HCEC 1CT (cell line): ENCODE measurements around the gene CAPN8.

Experiments used
- DNase-seq: peaks from one replicate; pipeline ENCODE4 v3.0.0-alpha.2; 2017

CAPN8 gene

DNA sequence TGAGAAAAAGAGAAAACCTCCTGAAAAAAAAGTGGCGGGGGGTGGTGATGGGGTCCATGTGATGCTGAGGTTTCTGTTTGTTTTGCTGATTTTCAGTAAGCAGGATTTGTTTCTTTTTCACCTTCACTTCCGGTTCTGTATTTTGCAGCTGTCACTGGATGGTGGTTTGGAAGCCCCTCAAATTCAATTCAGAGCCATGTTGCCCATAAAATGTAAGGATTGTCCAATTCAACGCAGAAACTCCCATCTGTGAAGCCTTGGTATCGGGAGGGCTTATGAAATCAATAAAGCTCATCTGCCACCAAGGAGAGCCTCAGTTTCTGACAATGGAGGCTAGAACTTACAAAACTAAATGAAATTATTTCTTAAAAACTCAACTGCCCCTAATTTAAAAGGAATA, 12.1 kb downstream of the CAPN8 start:
- DNase-seq, result no peak

DNA sequence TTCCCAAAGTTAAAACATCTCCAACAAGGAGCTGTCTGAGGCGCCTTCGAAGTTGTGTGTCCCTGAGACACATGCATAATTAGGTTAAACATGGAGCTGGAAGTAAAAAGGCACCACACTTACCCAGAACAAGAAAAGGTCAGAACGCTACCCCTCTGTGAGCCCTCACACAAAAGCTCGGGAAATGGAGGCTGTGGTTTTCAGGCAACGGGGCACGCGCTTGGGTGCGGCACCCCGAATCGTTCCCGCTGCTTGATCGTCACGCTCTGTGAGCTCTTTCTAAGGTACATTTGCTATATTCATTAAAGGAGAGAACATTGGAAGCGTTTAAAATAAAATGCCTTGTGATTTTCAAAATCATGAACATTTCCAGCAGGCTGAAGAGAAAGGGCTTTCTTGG, 12.5 kb downstream of the CAPN8 start:
- DNase-seq, result no peak

DNA sequence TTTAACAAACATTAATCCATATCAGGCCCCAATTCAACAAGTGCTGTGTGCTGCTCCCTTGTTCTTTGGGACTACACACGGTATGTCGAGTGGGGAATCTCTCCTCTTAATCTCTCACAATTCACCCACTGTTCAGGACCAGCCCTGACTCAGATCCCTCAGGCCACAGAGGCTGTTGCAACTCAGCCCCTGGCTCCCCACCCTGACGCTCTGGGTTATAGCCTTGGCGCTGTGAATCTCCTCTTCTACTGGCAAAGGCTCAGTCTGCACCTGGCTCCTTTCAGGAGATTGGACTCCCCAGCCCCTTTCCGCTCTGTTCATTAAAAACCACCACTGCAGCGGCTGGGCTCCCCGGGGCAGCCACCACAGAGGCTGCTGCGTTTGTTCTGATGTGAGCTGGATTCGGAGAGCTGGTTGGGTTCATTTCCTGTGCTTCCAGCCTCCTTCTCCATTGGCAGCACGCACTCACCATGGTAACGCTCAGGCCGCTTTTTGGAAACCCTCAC, 13.0 kb downstream of the CAPN8 start:
- no peak for DNase-seq

DNA sequence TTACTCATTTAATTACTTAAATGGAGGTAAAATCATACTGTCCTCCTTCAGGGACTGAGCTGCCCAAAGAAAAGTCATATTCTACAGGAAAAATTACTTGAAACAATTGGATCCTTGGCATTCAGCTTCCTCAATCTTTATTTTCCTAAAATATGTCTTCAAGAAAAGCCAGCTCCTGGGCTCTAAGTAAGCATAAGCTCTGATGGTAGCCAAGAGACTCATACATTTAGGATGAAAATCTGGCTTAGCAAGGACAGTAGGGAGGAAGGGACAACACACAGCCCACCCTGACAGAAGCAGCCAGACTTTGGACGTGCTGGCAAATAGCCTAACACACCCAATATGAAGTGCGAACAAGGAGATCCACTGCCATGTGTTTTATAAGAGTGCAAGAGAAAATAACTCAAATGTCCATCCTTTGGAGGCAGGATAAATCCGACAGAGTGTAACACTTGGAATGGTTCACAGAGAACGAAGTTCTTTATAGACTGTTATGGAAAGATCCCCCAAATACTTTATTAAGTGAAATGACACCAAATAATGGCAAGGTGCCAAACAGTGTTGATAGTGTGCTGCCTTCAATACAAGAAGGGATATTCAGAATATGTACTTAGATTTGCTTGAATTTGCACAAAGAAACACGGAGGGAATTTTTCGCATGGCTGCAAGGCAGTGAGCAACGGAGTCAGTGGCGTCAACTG, 14.1 kb downstream of the CAPN8 start:
- DNase-seq, result no peak

DNA sequence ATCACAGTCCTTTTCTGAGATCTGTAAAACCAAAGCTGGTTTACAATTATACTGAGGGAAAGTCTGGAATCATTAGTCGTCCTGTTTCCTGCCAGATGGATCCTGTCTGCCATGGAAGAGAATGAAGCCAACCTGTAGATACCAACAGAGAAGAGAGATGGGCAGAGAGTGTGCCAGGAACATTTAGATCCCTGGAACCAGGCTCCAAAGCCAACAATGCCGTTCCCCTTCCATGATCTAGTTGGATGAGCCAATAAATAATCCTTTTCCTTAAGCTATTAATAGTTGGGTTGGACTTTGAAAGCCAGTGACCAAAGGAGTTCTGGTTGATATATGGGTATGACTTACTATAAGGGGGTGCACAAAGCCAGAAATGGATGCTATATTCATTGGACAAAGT, 15.0 kb downstream of the CAPN8 start:
- DNase-seq, result no peak

DNA sequence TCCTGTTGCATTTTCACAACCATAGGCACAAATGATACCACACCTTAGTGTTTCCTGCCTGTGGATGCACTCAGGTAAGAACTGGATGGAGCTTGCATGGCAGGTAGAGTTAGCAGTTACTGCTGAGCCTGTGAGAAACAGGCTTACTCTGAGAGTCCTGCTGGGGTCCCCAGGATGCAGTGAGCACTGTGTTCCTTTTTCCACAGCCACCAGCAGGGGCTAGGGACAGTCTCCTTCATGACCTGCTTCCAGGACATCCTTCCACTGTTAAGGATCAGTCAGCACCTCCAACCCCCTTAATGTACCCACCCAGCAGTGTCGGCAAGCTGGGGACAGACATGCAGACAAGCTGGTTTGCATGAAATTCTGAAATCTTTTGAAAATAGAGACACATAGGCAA, 16.3 kb downstream of the CAPN8 start:
- no peak for DNase-seq

DNA sequence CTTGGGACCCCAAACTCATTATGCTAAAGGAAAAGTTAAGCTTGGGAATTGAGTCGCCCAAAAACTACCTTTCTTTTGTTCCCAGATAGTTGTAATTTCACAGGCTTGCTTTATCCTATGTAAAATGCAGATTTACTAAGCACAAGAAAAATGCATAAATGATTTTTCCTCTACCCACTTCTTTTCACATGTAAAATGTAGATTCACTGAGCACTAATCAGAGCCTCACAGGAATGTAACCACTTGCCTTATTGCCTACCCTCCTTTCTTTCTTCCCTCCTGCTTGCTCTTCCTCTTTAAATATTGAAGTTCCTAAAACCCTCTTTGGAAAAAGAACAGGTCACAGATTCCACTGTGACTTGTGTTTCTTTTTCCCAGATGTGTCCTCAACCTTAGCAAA, 18.3 kb downstream of the CAPN8 start:
- DNase-seq, result no peak

DNA sequence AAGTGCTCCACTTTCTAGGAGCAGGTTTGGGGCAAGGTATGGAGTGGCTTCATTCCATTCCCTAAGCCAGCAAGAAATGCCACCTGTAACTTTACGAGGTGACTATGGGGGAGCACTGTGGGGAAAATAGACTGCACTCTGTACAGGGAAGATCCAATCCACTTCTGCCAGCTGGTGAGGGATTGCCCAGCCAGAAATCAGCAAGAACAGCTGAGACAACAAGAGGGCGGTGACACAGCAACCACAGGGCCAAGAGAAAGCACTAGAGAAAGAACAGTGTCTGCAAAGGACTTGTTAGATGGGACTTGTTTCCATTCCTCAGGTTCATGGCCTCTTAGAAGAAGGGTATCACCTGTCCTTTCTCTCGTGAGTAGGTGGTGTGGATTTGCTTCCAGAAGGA, 19.6 kb downstream of the CAPN8 start:
- no peak for DNase-seq

DNA sequence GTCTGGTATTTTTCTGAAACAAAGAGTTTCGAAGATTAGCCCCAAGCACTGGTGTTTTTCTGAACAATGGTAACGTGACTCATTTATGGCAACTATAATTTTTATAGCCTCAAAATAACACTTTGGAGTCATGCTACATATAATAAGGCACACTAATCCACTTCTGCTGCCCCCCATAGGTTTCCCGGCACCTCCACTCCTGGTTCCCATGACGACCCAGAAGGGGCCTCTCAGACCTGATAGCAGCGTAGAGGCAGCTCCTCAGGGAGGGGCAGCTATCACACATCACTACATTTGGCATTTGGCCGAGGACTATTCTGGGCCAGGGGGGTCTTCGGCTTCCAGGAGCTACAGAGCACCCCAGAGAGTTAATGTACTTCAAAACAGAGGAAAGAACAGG, 23.3 kb downstream of the CAPN8 start:
- DNase-seq, result no peak

DNA sequence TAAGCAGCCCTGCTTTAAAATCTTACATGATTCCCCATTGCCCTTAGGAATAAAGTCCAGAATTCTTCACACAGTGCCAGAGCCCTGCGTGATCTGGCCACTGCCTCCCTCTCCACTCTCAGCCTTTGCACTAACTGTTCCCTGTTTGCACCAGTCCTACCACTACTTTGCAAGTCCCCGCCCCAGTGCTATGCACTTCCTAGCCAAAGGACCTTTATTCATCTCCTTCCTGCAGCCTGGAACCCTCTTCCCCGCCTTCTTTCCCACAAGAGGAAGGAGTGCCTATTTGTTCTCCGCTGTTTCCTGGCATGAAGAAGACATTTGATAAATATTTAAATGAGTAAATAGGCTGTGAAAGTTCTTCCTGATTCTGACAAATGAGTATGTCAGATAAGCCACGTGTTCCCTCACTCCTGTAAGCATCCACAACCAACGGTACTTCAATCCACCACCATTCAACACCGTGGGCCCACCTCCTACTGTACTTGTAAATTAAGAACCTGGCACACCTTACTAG, 23.9 kb downstream of the CAPN8 start:
- DNase-seq, result no peak

DNA sequence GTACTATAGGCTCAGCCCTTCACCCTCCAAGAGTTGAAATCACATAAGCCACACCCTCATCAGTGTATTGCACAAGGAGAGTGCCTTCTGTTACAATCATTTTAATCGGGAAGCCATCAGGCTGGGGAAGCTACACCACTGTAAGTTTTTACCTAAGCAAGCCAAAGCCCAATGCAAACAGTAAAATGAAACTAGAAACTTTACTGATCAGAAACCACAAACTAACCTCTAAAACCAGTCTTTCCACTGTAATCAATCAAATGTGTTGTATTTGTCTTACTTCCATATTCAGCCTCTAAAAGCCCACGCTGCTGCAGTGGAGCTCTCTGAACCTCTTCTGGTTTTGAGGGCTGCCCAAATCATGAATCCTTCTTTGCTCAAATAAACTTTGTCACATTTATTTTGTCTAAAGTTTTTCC, 26.2 kb downstream of the CAPN8 start:
- DNase-seq, result no peak

DNA sequence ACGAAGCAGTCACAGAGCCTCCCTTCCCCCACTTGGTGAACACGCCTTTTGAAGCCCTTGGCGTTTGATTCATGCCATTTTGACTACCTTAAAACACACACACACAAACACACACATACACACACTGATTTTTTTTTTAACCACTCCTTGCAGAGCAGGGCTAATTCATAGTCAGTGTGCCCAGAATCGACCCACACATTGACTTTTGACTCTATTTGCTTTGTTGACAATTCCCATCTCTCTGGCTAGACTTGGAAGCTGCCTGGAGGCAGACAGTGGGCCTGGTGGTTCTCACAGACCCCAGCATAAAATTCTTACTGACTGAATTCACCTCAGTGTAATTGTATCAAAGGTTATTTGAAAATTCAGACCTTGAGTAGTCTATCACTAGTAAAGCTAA, 30.3 kb downstream of the CAPN8 start:
- DNase-seq, result no peak

DNA sequence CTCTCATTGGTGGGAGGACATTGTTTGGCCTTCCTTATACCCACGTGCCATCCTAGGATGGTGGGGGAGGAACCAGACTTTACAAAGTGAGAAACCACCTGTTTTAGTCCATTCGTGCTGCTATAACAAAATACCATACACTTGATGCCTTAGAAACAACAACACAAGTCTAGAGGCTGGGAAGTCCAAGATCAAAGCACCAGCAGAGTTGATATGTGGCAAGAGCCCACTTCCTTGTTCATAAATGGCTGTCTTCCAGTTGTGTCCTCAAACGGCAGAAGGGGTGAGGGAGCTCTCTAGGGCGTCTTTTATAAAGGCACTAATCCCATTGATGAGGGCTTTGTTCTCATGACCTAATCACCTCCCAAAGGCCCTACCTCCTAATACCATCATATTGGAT, 31.1 kb downstream of the CAPN8 start:
- no peak for DNase-seq

DNA sequence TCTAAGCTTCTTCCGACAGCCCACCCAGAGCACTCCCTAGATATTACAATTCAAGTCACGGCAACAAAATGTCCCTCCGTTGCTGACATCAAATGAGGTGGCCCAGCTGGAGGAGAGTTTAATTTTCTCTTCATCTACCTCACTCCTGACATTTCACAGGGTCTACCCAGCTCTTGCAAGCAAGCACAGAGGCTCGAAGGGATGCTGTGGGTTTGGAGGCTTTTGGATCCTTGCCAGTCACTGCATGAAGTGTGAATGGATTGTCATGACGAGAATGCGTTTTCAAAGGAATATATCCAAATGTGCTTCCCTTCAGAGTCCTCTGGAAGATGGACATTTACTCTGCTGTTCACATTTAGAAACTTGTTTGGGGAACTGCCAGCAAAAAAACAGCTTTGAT, 33.5 kb downstream of the CAPN8 start:
- DNase-seq, result no peak

DNA sequence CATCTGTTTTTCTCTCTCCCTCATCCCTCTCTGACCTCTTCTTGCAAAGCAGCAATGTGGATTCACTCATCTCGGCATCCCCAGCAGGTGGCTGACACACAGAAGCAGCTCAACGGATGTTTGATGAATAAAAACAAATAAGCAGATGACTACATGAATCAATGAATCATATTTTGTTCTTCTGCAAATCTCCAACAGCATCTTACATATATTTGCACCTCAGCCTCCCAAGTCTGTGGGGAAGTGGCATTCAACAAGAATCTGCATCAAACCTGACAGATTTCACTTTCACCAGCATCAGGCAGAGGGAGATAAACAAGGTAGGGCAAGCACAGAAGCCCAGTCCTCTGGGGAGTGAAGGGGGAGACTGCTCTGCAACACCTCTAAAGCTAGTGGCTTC, 34.0 kb downstream of the CAPN8 start:
- peak; percentile 41 for DNase-seq

DNA sequence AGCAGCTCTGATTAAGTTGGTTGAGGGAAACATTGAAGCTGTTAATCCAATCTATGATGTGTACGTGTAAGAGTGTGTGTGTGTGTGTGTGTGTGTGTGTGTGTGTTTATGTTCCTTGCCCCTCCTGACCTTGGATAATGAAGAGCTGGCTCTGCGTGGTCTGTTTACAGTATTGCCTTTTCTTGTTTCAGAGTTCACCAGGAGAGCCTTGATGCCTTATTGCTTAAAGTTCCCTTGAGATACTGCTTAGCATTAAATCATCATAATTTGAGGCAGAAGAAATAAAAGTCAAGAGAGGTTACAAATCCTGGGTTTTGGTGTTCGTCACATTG, 36.4 kb downstream of the CAPN8 start:
- DNase-seq, result no peak

DNA sequence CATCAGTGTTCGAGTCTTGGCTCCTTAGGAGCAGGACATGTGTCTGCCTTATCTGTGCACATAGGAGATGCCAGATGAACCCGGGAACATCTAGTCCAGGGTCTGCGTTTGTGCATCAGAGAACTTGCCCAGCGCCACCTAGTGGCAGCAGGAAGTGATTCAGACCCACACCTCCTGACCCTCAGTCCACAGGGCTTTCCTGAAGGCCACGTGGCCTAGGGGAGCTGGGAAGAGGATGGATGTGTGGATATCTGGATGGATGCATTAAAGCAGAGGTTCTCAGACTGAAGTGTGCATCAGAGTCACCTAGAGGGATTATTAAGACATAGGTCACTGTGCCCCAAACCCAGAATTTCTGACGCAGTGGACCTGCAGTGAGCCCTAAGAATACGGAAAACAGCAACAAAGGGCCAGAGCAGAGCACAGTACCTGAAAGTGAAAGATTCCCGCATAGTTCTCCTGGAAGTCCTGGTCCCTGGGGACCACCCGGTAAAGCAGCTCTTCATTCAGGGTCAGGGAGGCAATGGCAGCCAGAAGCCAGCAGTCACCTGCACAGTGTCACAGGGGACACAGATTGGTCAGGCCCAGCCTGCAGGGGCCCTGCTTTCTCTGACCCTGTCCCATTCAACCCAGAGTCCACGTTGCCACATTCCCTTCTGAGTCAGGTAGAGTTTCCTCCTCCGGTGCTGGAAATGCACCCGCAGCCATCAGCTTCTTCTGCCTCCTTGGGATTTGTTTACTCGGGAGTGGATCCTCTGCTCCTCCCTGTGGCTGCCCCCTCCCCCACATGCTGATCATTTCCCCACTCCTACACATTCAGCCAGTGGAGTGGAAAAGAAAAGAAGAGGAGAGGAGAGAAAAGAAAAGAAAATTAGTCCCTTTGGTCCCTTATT, 37.0 kb downstream of the CAPN8 start:
- DNase-seq, result peak; percentile 34

DNA sequence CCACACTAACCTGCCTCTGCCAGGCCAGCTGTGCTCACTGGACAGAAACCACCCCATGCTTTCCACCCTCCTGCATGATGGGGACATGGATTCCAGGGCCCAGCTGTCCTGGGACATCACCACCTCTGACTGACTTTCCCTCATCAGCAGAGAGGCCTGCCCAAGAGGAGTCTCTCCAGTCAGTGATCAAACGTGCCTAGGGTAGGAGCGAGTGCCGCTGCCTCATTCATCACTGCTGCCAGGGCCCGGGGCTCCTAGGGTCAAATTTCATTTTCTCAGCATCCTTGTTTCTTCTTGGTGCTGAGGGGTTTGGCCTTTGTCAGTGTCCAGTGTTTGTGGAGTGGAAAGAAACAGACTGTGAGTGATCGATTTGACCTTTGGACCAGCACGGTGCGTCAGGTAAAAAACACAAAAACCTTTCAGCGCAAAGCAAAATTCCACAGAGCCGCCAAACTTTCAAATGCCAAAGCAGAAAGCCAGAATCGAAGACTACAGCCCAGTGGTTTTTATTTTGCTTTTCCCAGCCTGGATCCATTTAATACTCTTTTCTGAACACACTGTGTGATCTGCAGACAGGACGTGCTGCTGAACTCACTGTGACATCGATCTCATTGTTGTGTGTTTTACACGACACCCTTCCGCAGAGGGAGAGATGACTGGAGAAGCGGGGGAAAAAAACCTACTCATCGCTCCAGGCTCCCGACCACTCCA, 43.2 kb downstream of the CAPN8 start:
- no peak for DNase-seq

DNA sequence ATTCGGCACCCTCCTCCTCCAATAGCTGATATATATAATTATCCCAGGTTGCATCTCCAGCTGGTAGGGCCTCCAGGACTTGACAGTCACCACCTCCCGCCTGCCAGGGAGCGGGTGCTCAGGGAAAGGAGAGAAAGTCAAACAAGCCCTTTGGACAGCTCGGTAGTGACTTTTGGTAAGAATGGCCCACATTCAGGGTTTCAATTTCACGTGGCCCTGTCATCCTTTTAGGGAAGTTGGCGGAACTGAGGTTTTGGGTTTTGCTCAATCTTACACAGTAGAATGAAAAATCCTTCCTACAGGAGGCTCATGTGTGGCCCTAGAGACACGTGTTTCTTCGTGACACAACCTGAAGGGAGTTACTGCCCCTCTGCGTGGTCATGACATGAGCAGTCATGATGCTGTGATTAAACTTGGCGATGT, 44.2 kb downstream of the CAPN8 start:
- DNase-seq, result no peak

DNA sequence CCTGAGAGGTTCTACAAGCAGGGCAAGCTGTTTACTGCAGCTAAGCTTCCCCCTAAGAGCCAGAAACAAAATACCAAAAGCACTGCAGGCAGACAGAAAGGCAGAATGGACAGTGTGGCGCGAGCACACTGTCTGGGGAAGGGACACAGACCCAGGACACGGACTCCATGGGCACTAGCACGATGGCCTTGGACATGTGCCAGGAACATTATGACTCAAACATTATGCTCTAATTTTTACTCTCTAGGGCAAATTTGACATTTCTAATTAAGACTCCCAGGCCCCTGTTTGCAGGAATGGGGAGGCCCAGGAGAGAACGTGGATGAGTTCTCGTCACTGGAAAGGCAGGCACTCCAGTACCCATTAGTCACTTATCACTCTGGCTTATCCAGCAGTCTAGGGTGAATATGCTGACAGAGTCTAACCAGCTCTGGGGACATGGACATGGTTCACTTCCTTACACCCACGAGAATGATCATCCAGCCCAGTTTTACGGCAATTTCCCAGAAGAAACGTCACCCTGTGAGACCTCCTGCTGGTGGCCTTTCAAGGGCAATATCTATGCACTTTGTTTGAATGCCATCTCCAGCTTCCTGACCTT, 45.1 kb downstream of the CAPN8 start:
- no peak for DNase-seq

DNA sequence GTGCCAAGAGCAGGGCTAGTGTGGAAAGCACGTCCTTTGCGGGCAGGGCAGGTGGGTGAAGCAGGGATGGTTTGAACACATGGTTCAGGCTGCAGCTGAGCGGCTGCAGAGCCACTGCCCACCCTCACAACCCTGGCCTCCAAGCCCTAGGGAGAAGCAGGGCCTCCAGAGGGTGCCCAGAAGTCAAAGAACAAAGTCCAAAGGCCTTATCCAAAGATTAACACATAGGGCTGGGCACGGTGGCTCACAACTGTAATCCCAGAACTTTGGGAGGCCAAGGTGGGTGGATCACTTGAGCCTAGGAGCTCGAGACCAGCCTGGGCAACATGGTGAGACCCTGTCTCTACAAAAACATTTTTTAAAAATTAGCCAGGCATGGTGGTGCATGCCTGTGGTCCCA, 46.8 kb downstream of the CAPN8 start:
- no peak for DNase-seq

DNA sequence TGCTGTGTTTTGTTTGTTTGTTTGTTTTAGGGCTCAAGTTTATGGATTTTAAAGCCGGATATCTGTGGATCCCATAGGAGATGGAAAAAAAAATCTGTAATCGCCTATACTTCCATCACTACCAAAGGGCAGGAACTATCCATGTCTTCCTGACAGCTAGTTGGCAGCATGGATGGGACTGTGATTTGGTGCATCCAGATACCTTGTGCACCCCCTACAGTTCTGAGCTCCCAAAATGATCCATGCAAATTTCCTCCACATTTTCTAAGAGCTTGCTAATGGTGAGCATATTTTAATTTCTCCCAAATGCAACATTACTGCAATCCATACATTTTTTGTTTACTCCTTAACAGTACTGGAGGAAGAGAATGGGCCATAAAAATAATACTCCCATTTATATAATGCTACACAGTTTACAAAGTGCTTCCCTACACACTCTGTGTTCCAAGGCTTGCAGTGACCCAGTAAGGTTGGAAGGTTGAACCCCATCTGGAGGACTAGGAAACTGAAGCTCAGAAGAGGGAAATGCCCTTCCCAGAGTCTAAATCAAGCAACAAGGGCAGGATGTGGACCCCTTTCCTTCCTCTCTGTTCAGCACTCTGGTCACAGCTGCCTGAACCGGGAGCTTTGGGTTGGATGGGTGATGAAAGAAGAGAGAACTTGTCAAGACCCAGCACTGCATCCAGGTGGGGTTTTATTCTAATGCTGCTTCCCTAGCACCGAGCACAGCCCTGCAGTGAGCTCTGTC, 48.0 kb downstream of the CAPN8 start:
- no peak for DNase-seq
